Activated naive CD4-positive, alpha-beta T cell treated with anti-CD3 and anti-CD28 coated beads, Interleukin-2, amount 10 ng/mL, durations not matched to agents 5 hours and 36 hours (primary cell): ENCODE data around the gene ATP5ME. TPM values are rescaled to one million over a fixed set of nuclear protein-coding genes. Genes with fewer than 3 reads are reported as not detected.

Source experiments
- total RNA-seq, 2 experiments: library from RNA; stranded (reverse); gene quantifications; one replicate each; pipeline ENCODE4 v1.2.3, GENCODE V29; 2021

The ATP5ME gene, protein sequence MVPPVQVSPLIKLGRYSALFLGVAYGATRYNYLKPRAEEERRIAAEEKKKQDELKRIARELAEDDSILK
- 100 to 1,000 TPM; 221 to 227 TPM for total RNA-seq

GRCh38 chr4:674172-675035 is at the start of gene ATP5ME, which contains the start of gene MYL5:
ATP5ME (minus strand) TSS chr4:674276; CDS start chr4:674247, 29 bp downstream.
MYL5 (plus strand) TSS chr4:674542; CDS start chr4:678027, 3,485 bp downstream.

GRCh38 chr4:705278-706082 is 31.4 kb upstream of the ATP5ME start, which contains the start of gene PCGF3:
PCGF3 (plus strand) TSS chr4:705832; CDS start chr4:733681, 27,849 bp downstream.

GRCh38 chr4:688854-689681 is 15.0 kb upstream of the ATP5ME start, which contains the start of gene SLC49A3:
SLC49A3 (minus strand) TSS chr4:689151; CDS start chr4:689127, 24 bp downstream.

GRCh38 chr4:624705-625590 is 49.1 kb downstream of the ATP5ME start, which contains the start of gene PDE6B:
PDE6B (plus strand) TSS chr4:625573; CDS start chr4:625627, 54 bp downstream.

Other genes starting within 250 kb of the ATP5ME start
- 10 to 100 TPM; 39.7 to 40.3 TPM for gene ZNF721, start 175.1 kb downstream of the ATP5ME start, total RNA-seq
- 10 to 100 TPM; 61.4 to 62.0 TPM for gene PIGG, start 175.1 kb downstream of the ATP5ME start, total RNA-seq
- gene TMEM271, start 98.0 kb downstream of the ATP5ME start, total RNA-seq: not detected
- gene PDE6B, start 48.7 kb downstream of the ATP5ME start, total RNA-seq: 10 to 100 TPM; 19.2 to 19.3 TPM
- gene MYL5, start 266 bp upstream of the ATP5ME start, total RNA-seq: 10 to 100 TPM; 19.3 to 21.4 TPM
- under 1 TPM; 0.30 to 0.31 TPM for gene SLC49A3, start 14.9 kb upstream of the ATP5ME start, total RNA-seq
- 10 to 100 TPM; 54.1 to 54.9 TPM for gene PCGF3, start 31.6 kb upstream of the ATP5ME start, total RNA-seq
- 1 to 10 TPM; 2.5 to 2.6 TPM for gene CPLX1, start 151.9 kb upstream of the ATP5ME start, total RNA-seq